Ureter (tissue), 1 donor: Measurements from ENCODE around the gene KRTDAP. TPM values are rescaled to one million over a fixed set of nuclear protein-coding genes. Genes with fewer than 3 reads are reported as not detected.
"Not testable (repeated sequence)": the region's sequence is repeated elsewhere in the genome, so short reads cannot be mapped to it uniquely, and the experiment has no call there.

ENCODE experiments used
- DNase-seq: peaks from one replicate; pipeline ENCODE4 v3.0.0-alpha.2; 2020; ENCODE audit warnings: low spot score
- total RNA-seq: library from RNA; stranded (reverse); gene quantifications from one replicate; pipeline ENCODE4 v1.2.4, GENCODE V29; 2023
- donor health status: DM: yes; HTN: yes; CAD: no.

KRTDAP gene
- total RNA-seq, 1 donor from 2014 or later: not detected

DNA sequence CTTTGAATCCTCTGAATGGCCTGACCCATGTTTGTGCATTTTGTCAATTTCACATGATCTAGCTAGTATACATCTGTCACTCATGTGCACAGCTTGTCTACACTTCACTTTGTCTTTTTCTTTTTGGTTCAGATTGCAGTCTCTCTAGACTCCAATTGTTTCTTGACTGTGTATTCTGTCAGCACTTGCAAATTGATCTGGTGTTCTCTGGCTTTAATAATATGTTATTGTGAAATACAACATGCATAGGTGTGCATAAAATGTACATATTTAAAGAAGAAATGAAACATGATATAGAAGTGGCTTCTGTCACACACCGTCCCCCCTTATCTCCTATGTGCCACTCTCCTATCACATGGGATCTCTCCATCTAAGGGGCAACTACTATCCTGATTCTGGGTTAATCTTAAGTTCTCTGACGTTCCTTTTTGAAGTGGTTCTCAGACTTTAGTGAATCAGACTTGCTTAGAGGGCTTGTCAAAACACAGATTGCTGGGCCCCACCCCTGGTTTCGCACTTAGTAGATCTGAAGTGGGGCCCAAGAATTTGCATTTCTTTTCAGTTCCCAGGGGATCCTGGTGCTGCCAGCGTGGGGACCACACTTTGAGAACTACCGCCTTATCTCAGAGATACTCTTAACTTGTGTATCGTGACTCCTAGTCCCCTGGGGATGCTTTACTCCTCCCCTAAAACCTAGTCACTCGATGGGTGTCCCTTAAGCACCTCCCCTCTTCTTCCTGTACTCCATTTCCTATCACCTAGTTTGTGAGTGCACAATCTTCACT is 5.8 kb downstream of the KRTDAP start:
- no peak for DNase-seq

DNA sequence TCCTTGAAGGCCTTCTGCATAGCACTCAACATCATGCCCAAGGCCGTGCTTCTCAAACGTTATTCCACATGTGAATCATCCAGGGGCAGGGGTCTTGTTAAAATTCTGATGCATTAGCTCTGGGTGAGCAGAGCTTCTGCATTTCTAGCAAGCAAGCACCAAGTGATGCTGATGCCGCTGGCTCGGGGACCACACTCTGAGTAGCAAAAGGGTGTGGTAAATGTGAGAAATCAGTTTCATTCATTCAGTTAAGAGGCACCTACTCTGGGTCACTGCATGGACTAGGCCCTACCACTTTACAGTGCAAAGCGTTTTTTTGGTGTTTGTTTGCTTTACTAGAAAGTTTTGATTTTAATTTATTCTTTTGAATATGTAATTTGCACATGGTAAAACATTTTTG is 7.2 kb downstream of the KRTDAP start:
- no peak for DNase-seq

DNA sequence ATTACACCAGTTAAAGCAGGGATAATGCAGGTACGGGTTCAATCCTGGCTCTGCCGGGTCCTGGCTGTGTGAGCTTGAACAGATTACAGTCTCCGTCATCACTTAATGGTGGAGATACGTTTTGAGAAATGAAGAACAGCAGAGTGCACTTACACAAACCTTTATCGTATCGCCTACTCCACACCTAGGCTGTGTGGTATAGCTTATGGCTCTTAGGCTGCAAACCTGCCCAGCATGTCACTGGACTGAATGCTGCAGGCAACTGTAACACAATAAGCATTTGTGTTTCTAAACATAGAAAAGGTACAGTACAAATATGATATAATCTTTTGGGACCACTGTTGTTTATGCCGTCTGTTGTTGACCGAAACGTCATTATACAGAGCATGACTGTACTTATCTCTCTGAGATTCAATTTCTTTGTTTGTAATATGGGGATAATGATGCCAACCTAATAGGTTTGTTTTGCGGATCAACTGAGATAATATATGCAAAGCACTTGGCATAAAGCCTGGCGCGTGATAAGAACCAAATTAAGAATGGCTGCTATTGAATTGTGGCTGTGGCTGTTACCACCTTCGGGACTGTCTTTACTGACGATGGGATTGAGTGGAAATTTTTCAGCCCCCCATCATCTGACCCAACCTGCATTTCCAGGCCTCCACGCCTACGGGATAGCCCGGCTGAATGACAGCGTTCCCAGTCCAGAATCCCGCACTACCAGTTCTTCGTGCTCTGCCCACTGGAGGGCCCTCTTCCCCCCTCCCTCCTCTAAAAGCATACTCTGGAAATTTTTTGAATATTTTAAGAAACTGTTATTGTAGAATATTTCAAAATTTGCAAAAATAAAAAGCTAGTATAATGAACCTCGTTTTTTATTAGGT is 11.2 kb downstream of the KRTDAP start:
- DNase-seq: no peak

DNA sequence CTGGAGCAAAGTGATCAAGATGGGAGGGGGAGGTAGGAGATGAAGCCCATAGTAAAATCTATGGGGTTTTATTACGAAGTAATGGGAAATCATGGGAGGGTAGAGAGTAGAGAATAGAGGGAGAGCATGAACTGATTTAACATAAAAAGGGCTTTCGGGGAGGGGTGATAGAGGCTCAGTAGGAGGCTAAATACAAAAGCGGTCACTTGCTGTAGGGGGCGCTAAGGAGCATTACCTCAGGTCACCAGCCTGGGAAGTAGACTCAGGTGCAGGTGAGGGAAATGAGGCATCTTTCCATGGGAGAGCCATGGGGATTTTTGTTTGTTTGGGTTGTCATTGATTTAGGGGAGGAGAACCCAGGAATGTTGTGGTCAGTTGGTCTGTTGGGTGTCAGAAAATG is 14.1 kb downstream of the KRTDAP start:
- no peak for DNase-seq

DNA sequence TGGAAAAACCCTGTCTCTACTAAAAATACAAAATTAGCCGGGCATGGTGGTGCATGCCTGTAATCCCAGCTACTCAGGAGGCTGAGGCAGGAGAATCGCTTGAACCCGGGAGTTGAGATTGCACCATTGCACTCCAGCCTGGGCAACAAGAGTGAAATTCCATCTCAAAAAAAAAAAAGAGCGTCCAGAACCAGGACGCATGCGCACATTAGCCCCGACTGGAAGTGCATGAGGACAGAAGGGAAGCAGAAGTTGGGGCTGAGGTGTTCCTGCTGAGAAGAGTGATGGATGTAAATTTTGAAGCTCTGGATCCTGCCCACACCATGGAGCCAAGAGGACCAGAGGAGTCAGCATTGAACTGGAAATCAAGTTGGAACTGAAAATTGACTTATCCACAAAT is 15.7 kb downstream of the KRTDAP start:
- not testable (repeated sequence) for DNase-seq

DNA sequence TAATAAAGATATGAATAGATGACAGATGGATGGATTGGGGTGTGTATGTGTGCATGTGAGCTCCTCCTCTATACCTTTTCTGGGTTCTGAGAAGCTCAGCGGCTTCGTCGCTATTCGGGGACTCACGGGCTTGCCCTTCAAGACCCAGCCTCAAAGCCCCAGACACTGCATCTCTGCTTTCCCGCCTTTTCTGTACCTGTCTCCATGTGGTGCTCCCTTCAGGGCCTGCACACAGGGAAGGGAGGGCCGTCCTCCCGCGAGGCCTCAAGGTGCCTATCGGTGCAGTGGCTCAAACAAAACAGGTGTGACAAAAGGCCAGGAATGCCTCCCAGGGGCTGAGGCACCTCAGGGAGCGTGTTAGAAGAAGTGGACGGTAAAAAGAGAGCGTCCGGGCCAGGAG is 16.2 kb downstream of the KRTDAP start:
- no peak for DNase-seq

DNA sequence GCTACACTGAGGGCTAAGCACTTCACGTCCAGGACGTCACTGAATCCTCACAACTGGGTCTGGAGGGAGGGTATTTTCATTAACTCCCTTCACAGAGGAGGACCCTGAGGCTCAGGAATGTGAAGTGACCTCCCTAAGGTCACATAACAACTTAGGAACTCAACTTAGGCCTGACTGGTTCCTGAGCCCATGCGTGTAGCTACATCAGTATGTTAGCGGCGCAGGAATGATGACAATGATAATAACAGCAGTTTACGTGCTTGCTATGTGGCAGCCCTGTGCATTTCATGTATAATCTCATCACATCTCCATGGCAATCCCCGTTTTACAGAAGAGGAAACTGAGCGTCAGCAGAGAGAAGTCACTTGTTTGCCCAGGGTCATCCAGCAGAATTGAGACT is 18.3 kb downstream of the KRTDAP start:
- no peak for DNase-seq

DNA sequence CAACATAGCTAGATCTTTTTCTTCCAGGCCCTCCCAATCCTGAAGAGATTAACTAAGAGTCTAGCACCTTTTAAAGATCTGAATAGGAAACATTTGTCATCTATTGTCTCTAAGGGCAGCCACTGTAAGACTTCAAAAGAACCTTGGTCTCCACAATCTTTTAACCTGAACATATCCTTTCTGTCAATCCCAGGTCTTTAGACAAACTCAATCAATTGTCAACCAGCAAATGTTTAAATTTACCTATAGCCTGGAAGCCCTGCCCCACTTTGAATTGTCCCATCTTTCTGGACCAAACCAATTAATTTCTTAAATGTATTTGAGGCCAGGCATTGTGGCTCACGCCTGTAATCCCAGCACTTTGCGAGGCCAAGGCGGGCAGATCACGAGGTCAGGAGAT is 19.2 kb downstream of the KRTDAP start:
- not testable (repeated sequence) for DNase-seq

DNA sequence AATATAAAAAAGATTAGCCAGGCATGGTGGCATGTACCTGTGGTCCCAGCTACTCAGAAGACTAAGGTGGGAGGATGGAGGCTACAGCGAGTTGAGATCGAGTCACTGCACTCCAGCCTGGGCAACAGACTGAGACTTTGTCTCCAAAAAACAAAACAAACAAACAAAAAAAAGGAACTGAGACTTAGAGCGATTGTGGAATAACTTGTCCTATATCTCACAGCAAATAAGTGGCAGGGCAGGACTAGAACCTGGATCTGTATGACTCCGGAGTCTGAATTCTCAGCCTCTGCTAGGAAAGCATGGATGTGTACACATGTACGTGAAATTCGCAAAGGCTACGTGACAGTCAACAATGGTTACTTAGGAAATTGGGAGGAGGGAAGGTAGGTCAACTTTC is 20.1 kb downstream of the KRTDAP start:
- DNase-seq: no peak

DNA sequence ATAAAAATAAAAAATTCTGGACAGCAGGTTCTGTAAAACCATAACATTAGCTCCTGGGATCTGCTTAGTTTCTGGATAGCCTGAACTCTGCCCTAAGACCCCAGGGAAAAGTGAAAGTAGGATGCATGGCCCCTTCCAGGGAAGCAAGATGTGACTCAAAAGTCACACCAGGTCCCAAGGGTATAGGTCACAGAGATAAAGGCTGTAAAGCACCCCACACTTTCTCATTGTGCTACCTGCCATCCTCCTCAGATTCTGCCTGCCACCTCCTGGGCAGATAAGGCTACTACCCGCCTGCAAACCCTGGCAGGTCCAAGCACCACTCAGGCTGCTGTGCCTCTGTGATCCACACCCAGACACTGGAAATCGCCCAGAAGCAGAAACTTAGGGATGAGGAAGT is 21.6 kb downstream of the KRTDAP start:
- DNase-seq: peak; percentile 61

DNA sequence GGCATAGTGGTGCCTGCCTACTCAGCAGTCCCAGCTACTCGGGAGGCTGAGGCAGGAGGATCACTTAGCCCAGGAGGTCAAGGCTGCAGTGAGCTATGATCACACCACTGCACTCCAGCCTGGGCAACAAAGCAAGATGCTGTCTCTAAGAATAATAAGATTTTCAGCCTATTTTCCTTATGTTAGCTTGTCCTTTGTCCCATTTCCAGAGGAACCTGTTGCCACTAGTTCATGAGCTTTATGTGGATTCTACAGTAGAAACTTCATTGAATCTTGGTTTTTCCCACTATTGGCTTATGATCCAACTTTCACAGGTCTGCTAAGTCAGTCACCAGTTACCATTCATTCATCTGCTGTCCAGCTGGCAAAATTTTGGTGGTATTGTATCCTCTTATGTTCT is 24.0 kb downstream of the KRTDAP start:
- DNase-seq: no peak

DNA sequence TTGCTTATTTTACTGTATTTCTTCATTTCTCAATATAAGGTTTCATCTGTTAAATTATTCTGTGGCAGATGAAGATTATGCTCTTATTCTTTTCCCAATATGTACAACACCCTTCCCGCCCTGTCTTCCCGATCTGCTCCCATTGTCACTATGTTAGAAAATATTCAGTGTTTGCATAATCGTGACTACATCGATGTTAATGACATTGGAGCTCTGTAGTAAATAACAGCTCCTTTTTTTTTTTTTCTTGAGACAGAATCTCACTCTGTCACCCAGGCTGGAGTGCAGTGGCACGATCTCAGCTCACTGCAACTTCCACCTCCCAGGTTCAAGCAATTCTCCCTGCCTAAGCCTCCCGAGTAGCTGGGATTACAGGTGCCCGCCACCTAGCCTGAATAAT is 27.3 kb downstream of the KRTDAP start:
- not testable (repeated sequence) for DNase-seq

DNA sequence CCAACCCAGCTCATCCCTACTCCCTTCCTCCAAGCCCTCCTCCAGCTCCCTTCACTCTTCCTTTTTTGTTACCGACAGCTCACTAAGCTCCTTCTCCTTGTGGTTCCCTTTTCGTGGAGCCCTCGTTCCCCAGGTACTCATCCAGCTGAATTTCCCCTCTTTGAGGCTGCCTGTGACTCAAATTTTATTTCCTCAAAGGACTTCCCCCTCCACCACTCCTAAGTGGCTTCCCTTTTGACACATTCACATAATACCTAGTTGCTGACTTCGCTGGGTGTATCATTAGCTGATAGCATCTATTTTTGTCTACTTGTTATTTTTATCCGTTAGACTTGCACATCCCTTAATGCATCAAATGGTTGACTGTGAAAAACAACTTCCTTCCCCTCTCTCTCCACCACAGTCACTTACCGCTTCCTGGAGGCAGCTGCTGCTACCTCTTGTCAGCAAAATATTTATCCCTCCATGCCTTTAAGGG is 27.7 kb downstream of the KRTDAP start:
- no peak for DNase-seq

DNA sequence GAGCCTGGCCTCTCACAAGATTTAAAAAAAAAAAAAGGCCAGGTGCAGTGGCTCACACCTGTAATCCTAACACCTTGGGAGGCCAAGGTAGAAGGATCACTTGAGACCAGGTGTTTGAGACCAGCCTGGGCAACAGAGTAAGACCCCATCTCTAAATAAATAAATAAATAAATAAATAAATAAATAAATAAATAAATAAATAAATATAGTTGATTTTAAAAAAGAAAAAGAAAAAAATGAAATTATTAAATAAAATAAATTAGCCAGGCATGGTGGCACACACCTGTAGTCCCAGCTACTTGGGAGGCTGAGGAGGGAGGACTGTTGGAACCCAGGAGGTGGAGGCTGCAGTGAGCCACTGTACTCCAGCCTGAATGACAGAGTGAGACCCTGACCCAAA is 28.5 kb downstream of the KRTDAP start:
- not testable (repeated sequence) for DNase-seq

DNA sequence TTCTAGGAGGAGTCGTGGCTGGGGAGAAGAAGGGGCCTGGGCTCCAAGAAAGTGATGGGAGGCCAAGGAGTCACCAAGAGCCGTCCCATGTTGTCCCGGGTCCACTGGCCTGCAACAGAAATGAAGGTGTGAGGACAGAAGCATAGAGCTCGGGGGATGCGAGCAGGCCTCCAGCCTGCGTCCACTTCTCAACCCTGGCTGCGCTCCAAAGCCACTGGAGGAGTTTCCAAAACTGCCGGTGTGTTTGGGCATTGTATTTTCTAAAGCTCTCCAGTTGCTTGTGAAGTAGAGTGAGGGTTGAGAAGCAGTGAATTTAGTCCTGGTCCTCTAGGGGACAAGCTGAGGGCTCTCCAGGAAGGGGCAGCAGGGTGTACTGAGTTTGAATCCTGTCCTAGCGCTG is 29.2 kb downstream of the KRTDAP start:
- no peak for DNase-seq

DNA sequence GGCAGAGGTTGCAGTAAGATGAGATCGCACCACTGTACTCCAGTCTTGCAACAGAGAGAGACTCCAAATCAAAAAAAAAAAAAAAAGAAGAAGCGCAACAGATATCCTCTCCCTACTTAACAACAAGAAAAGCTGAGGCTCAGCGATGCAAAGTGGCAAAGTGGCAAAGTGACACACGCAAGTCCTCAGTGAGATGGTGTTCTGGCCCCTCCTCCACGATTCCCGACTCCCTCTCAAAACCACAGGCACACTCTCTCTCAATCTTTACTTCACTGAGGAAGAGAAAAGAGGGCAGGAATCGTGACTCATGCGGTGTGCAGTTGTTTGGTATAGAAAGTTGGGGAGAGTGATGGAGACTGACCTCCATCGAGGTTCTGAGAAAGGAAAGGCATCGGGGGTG is 29.7 kb downstream of the KRTDAP start:
- no peak for DNase-seq

DNA sequence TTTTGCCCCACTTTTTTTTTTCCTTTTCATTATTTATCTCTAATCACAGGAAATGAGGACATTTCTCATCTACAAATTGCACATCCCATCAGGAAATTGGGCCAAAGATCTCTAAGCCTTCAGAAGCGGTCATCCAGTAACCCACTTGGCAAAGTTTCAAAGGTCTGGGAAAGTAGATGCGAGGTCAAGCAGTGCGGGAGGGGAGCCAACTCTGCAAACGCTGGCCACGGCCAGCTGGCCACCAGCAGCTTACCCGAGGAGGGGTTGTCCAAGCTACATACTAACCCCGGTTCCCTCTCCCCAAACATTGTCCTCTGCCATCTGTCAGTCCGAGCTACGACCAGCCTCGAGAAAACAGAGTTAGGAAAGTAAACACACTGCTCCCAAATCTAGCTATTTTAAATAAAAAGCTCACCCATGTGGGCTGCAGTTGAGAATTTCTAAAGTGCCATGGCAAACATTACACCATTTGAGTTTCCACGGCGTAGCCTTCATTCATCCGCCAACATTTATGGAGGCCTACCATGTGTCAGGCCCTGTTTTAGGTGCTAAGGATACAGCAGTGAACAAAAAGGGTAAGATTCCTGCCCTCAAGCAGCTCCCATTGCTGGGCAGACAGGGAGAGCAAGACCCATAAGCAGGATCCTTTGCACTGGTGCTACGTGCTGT is 30.7 kb downstream of the KRTDAP start:
- DNase-seq: no peak

DNA sequence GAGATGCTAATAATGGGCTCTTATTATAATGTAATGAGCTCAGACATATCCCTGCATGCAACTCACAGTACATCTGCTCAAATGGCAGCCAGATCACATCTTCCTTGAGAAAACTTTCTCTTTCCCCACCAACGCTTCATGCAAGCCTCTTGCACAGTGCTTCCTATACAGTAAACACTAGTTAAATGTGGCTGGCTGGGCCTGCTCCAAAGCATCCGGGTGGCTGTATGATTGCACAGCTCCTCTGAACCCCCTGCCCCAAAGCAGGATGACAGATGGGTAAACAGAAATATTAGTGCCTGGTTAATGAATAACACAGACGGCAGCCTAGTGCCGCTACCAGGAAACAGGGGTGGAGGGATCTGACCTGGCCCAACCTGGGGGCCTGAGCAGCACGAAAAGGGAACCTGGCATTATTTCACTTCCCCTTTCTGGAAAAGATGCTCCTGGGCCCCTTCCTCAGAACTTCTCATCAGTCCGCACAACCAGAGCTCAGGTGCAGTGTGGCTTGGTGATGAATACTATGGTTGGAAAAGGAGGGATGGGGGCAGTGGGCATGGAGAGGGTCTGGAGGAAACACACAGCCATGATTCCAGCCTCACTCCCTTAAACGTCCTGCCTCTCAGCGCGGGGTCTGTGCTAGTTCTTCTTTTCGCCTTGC is 31.4 kb downstream of the KRTDAP start:
- no peak for DNase-seq

DNA sequence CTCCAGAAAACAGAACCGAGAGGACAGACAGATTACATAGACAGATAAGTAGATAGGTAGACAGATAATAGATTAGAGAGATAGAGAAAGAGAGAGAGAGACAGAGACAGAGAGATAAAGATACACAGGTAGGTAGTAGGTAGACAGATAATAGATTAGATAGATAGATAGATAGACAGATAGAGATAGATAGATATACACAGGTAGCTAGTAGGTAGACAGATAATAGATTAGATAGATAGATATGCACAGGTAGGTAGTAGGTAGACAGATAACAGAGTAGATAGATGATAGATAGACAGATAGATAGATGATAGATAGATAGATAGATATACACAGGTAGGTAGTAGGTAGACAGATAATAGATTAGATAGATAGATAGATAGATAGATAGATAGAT is 32.1 kb downstream of the KRTDAP start:
- no peak for DNase-seq

DNA sequence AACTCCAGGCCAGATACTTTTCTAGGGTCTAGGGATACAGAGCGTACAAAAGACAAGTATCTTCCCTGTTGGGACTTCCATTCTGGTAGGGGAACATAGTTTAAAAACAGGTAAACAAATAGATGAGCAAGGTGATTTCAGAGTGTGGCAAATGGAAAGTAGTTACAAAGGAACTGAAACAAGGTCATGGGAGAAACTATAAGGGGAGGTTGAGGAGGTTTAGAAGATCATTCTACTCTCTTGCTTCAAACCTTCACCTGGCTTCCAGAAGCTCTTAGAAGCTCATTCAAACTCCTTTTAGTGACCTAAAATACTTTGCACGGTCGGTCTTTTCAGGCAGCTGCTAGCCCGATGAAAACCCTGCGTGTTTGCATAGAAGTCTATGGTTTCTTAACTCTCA is 33.1 kb downstream of the KRTDAP start:
- no peak for DNase-seq

DNA sequence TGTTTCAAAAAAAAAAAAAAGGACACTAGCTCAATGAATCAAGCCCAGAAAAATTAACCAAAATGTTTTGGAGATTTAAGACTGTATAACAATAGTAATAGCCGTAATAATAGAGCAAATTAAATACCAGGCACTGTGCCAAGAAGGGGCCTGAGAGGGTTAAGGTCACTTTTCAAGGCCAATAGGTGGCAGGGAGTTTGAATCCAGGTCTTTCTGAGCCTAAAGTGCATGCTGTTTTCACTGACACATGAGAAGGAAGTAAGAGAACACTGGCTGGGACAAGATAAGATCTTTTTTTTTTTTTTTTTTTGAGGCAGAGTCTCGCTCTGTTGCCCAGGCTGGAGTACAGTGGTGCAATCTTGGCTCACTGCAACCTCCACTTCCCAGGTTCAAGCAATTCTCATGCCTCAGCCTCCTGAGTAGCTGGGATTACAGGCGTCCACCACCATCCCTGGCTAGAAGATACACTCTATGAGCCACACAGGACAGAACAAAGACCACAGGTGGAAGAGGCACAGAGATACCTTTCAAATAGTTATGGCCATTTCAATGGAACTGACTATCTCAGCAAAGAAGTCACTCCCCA is 34.6 kb downstream of the KRTDAP start:
- DNase-seq: no peak
